ENCODE results near the gene BRCA2.

GRCh38 chr13:32354040-32354439, 38.7 kb downstream of the BRCA2 start:
- TF ChIP-seq CTCF (IDR thresholded peaks at IDR 0.05), result no peak
- no peak for TF ChIP-seq POLR2A (IDR thresholded peaks at IDR 0.05)
